Measurements from ENCODE around the gene KNDC1.
"Not testable (repeated sequence)": the region's sequence is repeated elsewhere in the genome, so short reads cannot be mapped to it uniquely, and the experiment has no call there.

KNDC1 gene

GRCh38 chr10:133163889-133164815 lies 4.1 kb downstream of the KNDC1 start:
- DNase-seq, result peak; percentile 8

- no peak for DNase-seq
Measured at GRCh38 chr10:133164816-133165555, 5.0 kb downstream of the KNDC1 start.

GRCh38 chr10:133165556-133166503 lies 5.8 kb downstream of the KNDC1 start:
- no peak for DNase-seq

GRCh38 chr10:133166504-133166827 lies 6.4 kb downstream of the KNDC1 start:
- DNase-seq, result no peak

- DNase-seq, result no peak
Measured at GRCh38 chr10:133166828-133167692, 7.0 kb downstream of the KNDC1 start.

GRCh38 chr10:133167693-133168616 lies 7.9 kb downstream of the KNDC1 start:
- DNase-seq, result no peak

GRCh38 chr10:133168617-133169031 lies 8.6 kb downstream of the KNDC1 start:
- no peak for DNase-seq

GRCh38 chr10:133169173-133169947 lies 9.3 kb downstream of the KNDC1 start:
- no peak for DNase-seq

- no peak for DNase-seq
Measured at GRCh38 chr10:133170092-133170491, 10.1 kb downstream of the KNDC1 start.

- DNase-seq, result no peak
Measured at GRCh38 chr10:133173860-133174640, 14.0 kb downstream of the KNDC1 start.

GRCh38 chr10:133174689-133175263 lies 14.8 kb downstream of the KNDC1 start:
- no peak for DNase-seq

GRCh38 chr10:133175624-133176023 lies 15.6 kb downstream of the KNDC1 start:
- DNase-seq, result not testable (repeated sequence)

- no peak for DNase-seq
Measured at GRCh38 chr10:133176546-133176945, 16.5 kb downstream of the KNDC1 start.

GRCh38 chr10:133177380-133178157 lies 17.6 kb downstream of the KNDC1 start:
- DNase-seq, result no peak

GRCh38 chr10:133178357-133179127 lies 18.5 kb downstream of the KNDC1 start:
- DNase-seq, result no peak

GRCh38 chr10:133179128-133179520 lies 19.1 kb downstream of the KNDC1 start:
- no peak for DNase-seq

- DNase-seq, result no peak
Measured at GRCh38 chr10:133179651-133180050, 19.6 kb downstream of the KNDC1 start.
